GM21360 (cell line): ENCODE data around the gene PCIF1.
"Not testable (repeated sequence)": the region's sequence is repeated elsewhere in the genome, so short reads cannot be mapped to it uniquely, and the experiment has no call there.

Source experiments
- ATAC-seq: cut with Tn5 transposase; IDR thresholded peaks from one replicate; pipeline ENCODE4 v1.9.1; 2021; ENCODE audit warnings: mild to moderate bottlenecking, moderate library complexity; ENCODE audit not compliant: unreplicated experiment

The PCIF1 gene

DNA sequence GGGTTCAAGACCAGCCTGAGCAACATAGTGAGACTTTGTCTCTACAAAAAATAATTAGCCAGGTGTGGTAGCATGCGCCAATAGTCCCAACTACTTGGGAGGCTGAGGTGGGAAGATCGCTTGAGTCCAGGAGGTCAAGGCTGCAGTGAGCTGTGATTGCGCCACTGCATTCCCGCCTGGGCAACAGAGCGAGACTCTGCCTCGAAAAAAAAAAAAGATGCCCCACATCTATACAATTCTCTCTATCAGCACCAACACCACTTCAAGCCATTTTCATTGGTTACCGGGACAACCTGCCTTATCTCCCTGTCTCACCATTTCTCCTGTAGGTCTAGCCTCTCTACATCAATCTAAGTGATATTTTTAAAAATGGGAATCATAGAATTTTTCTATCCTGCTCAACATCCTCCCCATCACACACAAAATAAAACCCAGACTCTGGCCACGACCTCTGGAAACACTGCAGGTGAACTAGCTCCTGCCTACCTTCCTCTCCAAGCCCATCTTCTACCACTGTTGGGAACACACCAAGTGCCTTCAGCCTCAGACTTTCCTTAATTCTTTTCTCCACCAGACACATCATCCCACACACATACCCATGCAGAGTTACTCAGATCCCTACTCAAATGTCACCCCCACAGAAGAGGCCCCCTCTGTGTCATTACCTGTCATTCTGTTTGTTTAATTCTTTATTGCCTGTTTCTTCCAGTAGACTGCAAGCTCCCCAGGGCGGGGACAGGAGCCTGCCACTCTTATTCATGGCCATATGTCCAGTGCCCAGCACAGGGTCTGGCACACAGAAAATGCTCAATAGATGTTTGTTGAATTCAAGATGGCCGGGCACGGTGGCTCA lies 12.9 kb upstream of the PCIF1 start:
- no peak for ATAC-seq

DNA sequence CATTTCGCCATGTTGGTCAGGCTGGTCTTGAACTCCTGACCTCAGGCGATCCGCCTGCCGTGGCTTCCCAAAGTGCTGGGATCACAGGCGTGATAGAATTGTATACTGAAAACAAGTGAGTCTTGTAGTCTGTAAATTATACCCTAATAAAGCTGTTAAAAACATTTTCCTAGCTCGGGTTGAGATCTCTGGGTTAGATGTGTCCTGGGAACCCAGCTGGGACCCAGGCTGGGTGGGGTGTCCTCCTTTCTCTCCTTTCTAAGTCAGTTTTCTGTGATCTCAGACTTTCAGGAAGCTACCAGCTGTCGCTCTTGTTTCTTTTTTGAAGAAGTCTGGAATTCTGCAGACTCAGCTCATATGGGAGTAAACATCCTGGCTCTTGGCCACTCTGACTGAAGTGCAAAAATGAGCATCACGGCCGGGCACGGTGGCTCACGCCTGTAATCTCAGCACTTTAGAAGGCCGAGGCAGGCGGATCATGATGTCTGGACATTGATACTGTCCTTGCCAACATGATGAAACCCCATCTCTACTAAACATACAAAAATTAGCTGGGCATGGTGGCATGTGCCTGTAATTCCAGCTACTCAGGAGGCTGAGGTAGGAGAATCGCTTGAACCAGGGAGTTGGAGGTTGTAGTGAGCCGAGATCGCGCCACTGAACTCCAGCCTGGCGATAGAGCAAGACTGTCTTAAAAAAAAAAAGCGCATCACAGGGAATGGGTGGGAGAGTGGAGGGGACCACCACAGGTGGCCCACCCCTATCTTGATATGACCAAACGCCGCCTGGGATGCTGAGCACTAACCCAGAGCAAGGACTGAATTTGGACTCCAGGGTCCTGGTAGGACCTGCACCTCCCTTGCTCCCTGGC lies 9.9 kb upstream of the PCIF1 start:
- no peak for ATAC-seq

DNA sequence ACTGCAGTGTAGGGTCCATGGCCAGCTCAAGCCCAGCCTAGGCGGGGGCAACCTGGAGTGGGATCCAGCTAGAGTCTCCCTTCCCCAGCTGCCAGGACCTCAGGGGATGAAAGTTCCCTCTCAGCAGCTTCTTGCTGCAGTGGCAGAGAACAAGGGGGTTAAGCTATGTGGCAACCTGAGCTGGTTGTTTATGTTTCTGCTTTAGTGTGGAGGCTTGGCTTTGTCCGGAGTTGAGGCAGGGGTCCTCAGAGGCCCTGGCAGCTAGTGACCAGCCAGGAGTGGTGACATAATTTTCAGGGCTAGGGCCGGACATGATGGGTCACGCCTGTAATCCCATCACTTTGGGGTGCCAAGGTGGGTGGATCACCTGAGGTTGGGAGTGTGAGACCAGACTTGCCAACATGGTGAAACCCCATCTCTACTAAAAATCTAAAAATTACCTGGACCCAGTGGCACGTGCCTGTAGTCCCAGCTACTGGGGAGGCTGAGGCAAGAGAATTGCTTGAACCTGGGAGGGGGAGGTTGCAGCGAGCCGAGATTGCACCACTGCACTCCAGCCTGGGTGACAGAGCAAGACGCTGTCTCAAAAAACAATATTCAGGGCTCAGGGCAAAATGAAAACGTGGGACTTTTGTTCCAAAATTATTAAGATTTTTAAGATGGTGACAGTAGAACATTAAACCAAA lies 8.5 kb upstream of the PCIF1 start:
- no peak for ATAC-seq

DNA sequence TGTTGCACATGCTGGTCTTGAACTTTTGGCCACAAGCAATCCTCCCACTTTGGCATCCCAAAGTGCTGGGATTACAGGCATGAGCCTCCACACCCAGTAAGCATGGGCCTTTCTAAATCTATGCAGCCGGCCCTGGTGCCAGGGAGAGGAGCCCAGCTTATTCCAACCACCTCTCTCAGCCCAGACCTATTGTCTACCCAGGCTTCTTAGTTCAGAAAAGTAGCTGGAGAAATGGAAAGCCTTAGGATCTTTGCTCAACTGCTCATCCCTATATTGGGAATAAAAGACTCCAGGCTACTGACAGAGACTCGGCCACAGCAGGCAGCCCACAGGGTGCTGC lies 7.8 kb upstream of the PCIF1 start:
- ATAC-seq, result no peak

DNA sequence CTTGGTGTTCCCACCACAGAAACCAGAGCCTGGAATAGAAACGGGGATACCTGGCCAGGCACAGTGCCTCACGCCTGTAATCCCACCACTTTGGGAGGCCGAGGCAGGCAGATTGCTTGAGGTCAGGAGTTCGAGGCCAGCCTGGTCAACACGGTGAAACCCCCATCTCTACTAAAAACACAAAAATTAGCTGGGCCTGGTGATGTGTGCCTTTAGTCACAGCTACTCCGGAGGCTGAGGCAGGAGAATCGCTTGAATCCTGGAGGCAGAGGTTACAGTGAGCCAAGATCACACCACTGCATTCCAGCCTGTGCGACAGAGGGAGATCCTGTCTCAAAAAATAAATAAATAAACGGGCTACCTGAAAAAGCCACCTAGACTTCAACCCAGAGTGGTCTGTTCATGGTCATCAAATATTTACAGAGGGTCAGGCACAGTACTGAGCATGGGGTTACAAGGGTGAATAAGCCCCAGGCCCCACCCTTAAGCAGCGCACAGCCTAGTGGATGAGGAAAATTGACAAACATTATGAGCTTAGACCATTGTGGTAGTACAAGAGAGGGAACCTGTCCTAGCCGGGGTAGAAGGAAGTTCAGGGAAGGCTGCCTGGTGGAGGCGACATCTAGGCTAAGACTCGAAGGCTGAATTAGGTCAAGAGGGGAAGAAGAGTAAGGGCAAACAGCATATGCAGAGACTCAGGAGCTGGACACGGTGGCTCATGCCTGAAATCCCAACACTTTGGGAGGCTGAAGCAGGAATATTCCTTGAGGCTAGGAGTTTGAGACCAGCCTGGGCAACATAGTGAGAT lies 7.2 kb upstream of the PCIF1 start:
- ATAC-seq, result no peak

DNA sequence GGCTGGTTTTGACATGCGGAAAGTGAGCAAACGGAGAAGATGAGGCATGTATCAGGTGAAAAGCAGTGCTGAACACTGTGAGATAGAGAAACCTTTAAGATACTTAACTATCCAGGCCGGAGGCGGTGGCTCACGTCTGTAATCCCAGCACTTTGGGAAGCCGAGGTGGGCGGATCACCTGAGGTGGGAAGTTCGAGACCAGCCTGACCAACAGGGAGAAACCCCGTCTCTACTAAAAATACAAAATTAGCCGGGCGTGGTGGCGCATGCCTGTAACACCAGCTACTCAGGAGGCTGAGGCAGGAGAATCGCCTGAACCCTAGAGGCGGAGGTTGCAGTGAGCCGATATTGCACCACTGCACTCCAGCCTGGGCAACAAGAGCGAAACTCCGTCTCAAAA lies 2.8 kb upstream of the PCIF1 start:
- not testable (repeated sequence) for ATAC-seq

DNA sequence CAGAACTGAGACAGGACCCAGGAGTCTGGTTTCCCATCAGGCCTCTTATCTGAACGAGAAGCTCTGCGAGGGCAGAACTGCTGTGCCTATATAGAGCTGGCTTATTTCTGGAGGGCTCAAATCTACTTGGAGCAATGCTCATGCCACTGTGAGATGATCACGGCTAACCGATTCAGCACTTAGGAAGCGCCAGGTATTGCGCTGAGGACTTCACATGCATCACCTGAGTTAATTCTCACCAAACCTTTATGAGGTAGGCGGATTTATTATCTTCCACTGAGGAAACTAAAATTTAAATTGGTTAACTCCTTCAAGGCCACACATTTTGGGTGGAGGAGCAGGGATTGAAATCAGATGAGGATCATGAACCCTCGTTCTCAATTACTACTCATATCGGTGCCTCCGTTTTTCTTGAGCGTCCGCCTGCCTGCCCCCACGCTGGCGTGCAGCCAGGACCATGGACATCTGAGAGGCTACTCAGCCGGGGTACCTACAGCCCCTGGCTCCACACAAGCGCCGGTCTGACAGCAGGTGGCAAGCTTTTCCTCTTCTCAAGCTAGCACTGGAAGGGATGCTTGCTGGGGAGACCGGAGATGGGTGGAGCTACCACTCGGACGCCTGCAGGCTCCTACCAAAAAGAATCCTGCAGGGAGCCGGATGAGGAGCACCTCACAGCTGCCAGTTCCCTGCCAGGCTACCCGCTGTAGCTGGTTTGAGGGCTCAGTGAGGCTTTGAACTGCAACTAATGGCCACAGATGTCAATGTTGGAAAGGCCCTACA lies 1.0 kb upstream of the PCIF1 start:
- ATAC-seq, result no peak

DNA sequence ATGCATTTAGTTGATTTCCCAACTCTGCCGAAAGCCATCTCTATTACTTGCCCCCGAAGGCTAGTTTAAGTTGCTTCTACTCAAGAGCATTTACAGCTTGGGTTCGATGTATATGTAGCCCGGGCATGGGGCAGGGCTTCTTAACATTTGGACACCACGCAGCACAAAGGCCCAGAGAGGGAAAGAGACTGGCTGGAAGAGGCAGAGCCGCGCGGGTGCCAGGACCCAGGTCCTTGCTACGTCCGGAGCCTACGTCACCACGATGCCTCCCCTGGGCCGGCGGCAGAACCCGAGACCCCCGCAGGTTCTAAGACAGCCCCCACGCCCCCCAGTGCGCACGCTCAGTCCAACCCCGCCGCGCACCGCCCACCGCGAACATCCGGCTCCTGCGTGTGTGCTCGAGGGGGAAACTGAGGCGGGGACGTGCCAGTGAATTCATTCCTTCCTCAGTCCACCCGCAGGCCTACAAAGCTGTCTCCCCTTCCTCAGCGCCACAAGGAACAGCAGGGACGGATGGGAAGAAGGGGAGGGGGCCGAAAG lies 367 bp upstream of the PCIF1 start:
- peak; percentile 2 for ATAC-seq

DNA sequence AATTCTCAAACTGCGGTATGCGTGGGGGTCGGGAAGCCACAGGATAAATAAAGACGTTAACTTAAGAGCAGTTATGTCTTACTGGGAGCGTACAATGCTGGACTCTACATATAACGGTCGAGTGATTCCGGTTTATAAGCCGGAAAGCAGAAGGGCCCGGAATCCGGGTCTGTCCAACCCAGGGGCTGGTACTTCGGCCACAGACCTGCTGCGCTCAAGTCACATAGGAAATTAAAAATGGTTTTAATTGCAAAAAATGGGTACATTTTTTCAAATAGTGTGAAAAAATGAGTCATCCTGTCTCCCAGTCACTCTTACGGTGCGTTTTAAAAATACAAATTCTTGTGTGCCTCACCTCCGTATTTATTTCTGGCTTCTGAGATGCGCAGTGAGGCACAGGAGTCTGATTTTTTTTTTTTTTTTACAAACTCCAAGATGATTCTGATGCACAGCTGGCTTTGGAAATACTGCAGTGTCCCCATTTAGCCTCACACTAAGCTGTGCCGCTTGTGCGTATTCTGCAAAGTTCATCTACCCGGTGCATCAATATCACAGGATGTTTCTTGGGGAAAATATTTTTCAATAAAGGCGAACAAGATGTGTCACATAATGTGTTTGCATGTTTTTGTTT lies 1.0 kb downstream of the PCIF1 start:
- peak; percentile 17 for ATAC-seq

DNA sequence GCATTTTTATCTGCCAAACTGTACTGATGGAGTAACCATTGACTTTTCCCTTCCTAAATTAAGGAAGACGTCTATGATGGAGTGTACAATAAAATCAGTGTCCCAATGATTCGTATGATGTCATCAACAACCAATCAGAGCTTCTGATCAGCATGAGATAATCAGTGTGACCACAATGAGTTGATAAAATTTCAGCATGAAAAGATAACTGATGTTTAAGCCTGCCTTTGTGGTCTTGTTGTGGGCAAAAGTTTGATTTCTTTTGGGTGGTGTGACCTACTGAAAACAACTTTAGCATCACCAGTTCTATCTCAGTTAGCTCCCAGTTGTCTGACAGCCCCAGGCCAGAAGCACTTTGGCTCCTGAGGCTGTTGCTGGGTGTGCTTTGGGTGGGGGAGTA lies 3.3 kb downstream of the PCIF1 start:
- no peak for ATAC-seq

DNA sequence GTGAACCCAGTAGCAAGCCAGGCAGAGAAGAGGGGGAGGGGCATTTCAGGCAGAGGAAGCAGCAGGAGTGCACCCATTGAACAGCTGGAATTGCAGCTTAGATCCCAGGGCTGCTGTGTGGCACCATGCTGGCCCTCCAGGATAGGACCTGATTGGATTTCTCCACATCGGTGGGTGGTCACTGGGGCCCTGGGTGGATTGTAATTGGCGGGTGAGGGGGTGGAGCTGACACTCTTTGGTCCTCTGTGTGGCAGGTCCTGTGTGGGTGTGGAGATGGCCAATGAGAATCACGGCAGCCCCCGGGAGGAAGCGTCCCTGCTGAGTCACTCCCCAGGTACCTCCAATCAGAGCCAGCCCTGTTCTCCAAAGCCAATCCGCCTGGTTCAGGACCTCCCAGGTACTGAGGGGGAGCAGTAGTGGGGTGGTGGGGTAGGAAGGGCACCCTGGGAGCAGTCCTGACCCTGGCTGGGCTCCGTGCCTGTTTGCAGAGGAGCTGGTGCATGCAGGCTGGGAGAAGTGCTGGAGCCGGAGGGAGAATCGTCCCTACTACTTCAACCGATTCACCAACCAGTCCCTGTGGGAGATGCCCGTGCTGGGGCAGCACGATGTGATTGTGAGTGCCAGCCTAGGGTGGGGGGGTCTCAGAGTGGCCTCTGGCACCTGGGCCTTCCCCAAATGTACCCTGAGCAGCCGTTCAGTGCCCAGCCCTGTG lies 4.4 kb downstream of the PCIF1 start:
- ATAC-seq, result no peak

DNA sequence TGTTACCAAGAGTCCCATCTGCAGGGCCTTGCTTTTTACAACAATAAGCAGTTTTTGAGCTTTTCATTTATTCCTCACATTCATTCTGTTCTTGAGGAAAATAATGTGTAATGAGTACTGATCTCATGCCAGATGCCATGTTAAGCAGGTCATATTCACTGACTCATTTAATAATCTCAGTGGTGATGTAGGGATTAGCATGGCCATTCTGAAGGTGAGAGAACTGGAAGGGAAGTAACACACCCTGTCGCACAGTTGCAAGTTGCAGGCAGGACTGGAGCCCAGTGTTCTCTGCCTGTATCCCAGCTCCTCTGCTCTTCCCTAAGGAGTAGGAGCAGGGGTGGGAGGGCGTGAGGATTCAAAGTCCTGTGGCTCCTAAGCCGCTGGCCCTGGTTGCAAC lies 5.6 kb downstream of the PCIF1 start:
- no peak for ATAC-seq

DNA sequence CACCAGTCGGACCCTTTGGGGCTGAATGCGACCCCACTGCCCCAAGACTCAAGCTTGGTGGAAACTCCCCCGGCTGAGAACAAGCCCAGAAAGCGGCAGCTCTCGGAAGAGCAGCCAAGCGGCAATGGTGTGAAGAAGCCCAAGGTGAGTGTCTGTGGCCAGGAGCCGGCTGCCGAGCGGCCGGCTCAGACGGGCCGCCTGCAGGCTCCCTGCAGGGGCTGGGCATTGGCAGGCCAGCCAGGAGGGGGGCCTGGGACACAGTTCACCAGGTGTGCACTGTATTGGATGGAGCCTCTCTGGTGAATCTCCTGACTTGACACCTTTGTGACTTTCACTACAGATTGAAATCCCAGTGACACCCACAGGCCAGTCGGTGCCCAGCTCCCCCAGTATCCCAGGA lies 6.0 kb downstream of the PCIF1 start:
- no peak for ATAC-seq

DNA sequence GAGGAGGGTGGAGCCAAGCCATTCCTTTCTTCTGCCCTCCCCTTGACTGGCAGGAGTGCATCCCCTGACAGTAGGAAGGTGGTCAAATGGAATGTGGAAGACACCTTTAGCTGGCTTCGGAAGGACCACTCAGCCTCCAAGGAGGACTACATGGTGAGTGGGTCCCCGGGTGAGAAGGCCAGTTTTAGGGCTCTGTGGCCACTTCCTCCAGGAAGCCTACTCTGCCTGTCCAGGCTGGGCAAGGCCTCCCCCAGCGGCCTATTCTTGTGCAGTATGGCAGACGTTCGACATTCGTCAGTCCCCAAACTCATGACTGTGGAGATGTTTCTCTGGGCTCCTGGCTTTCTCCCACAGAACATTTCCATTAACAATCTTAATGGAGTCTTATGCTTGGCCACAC lies 9.1 kb downstream of the PCIF1 start:
- ATAC-seq, result no peak

DNA sequence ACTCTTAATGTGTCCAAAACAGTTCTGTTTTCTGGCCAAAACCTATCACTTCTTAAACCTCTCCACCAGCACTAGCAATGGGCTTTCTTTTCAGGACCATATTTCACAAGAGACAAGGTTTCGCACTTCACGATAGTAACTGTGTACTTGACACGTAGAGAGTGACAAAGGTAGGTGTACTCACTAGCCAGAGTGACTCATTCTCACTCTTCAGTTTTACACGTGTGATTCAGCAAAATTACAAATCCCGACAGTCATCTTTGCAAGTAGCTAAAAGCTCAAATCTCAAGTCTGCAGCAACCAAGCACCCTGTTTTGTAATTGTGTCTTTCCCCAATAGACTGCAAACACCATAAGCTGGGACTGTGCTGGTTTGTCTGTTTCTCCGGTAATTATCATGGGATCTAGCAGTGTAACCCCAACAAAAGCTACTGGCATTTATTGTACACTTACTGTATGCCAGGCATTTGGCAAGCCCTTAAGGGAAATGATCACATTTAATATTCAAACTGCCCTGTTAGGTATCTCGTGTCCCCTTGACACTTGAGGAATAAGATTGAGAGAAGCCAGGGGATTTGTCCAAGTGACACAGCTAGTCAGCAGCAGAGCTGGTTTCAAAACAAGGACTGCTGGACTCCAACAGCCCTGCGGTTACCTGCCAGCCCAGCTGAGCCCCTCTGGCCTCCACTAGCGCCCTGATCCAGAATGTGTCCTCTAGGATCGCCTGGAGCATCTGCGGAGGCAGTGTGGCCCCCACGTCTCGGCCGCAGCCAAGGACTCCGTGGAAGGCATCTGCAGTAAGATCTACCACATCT lies 9.9 kb downstream of the PCIF1 start:
- no peak for ATAC-seq

DNA sequence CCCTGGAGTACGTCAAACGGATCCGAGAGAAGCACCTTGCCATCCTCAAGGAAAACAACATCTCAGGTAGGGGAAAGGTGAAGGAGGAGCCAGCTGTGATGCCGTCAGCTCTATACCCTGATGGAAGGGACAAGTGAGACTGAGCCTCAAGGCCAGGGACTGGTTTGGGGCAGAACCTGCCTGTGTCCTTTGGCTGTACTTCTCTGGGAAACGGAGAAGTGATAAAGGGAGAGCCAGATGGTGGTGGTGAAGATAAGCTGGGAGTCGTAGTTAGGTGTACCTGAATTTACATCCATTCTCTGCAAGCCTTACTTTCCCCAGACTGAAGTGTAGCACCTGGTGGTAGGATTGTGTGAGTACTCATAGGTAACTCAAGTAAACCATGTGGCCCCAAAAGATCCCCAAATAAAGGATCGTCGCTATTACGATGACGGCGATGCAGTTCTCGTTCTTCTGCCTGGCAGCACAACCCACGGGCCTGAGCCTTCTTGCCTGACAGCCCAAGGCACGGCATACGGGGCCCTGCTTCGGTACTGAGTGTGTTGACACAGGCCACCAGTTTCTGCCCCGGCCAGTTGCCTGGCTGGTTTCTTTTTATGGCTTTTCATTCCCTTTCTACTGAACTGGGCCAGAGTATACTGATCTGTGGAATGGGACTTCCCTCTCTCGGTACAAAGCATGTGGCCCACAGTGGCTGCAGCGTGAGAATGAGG lies 10.6 kb downstream of the PCIF1 start:
- ATAC-seq, result no peak

DNA sequence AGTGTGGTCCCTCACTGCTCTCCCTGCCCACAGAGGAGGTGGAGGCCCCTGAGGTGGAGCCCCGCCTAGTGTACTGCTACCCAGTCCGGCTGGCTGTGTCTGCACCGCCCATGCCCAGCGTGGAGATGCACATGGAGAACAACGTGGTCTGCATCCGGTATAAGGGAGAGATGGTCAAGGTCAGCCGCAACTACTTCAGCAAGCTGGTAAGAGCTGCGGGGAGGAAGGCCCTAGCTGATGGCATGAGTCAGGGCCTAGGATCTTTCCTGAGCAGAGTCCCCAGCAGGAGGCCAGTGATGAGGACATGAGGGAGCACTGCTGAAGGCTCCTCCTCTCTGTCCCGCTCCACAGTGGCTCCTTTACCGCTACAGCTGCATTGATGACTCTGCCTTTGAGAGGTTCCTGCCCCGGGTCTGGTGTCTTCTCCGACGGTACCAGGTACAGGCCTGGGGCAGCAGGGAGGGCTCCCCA lies 11.2 kb downstream of the PCIF1 start:
- no peak for ATAC-seq
